HepG2 (cell line): ENCODE data around the gene C1QL4. TPM values are rescaled to one million over a fixed set of nuclear protein-coding genes. Genes with fewer than 3 reads are reported as not detected.

Source experiments
- ATAC-seq: fragments of 200-7000 bp; cut with Tn5 transposase; 3 replicates; pipeline ENCODE4 v1.9.1; 2020; ENCODE audit warnings: mild to moderate bottlenecking, moderate library complexity
- BruUV-seq: library from RNA; stranded (reverse); fragments of 400-500 nt; replicated peaks from 2 replicates; lab custom pipeline; 2021; lab: Mats Ljungman, UMichigan
- CTCF ChIA-PET: fragments of 300-600 bp; formaldehyde crosslinking; extraction: SDS; loops from one replicate; lab custom pipeline; 2021; ENCODE audit warnings: low total read pairs, inconsistent platforms, low intra/inter-chr PET ratio; lab: Yijun Ruan, JAX
- POLR2A ChIA-PET: fragments of 350-600 bp; sonication (Branson Sonifier 250); formaldehyde crosslinking; loops from one replicate; lab custom pipeline; 2020; ENCODE audit warnings: antibody characterized with exemption, inconsistent platforms; lab: Yijun Ruan, JAX
- DNase-seq: peaks from one replicate; pipeline ENCODE4 v3.0.0-alpha.2; 2015; ENCODE audit warnings: low spot score
- FAIRE-seq: peaks from 3 replicates; lab custom pipeline; 2011; peaks lifted over from hg19 to GRCh38; lab: Jason Lieb, UNC
- H2AFZ ChIP-seq: one replicate; pipeline ENCODE4 v1.6.1; 2011; ENCODE audit warnings: low read length, inconsistent platforms
- H3K27ac ChIP-seq: fragments of 300-600 bp; 3 replicates; pipeline ENCODE4 v1.8.0; 2011; ENCODE audit warnings: mixed run types, mild to moderate bottlenecking, mixed read lengths, low read length, inconsistent platforms; ENCODE audit not compliant: insufficient read depth; ENCODE audit errors: extremely low read length
- H3K27me3 ChIP-seq, 2 experiments: fragments of 200-600 bp in 1 of 2; 2 replicates in 1 of 2; 3 replicates in 1 of 2; pipeline versions ENCODE4 v1.6.0 to v1.8.0; 2011; ENCODE audit warnings: low read length in 2 of 2, mild to moderate bottlenecking in 2 of 2, moderate library complexity in 2 of 2, inconsistent platforms in 1 of 2; ENCODE audit not compliant: insufficient read depth in 2 of 2, control insufficient read depth in 1 of 2
- H3K36me3 ChIP-seq, 2 experiments: fragments of 200-600 bp in 1 of 2; replicated peaks in 1 of 2; 2 replicates in 1 of 2; 3 replicates in 1 of 2; pipeline versions ENCODE4 v1.5.1 to v1.8.0; 2011; ENCODE audit warnings: low read length in 2 of 2, inconsistent platforms in 1 of 2; ENCODE audit not compliant: insufficient read depth in 2 of 2, control insufficient read depth in 1 of 2
- H3K4me1 ChIP-seq: 2 replicates; pipeline ENCODE4 v1.5.1; 2012; ENCODE audit warnings: low read length, inconsistent platforms; ENCODE audit not compliant: insufficient read depth
- H3K4me2 ChIP-seq: 2 replicates; pipeline ENCODE4 v1.6.0; 2011; ENCODE audit warnings: low read depth, low read length, inconsistent platforms
- H3K4me3 ChIP-seq, 3 experiments: fragments of 200-600 bp in 1 of 3; sonication (generic), shearing (Covaris generic) in 1 of 3; replicated peaks in 1 of 3; 2 replicates each; pipeline ENCODE4 v1.5.1; 2011 to 2016; ENCODE audit warnings: low read length in 3 of 3, inconsistent platforms in 2 of 3, low read depth in 2 of 3, mild to moderate bottlenecking in 2 of 3, control low read depth in 1 of 3, mixed read lengths in 1 of 3; ENCODE audit not compliant: insufficient read depth in 1 of 3
- H3K79me2 ChIP-seq: one replicate; pipeline ENCODE4 v1.6.1; 2011; ENCODE audit warnings: low read length, inconsistent platforms; ENCODE audit not compliant: insufficient read depth
- H3K9ac ChIP-seq: 2 replicates; pipeline ENCODE4 v1.6.0; 2011; ENCODE audit warnings: mild to moderate bottlenecking, low read depth, low read length, inconsistent platforms; ENCODE audit not compliant: insufficient read depth
- H3K9me3 ChIP-seq: 2 replicates; pipeline ENCODE4 v1.5.1; 2012; ENCODE audit warnings: mild to moderate bottlenecking, low read length
- H4K20me1 ChIP-seq: 2 replicates; pipeline ENCODE4 v1.6.0; 2011; ENCODE audit warnings: inconsistent platforms, mild to moderate bottlenecking, low read length, moderate library complexity; ENCODE audit not compliant: insufficient read depth
- SAFB2 ChIP-seq: sonication (generic); formaldehyde crosslinking; IDR thresholded peaks from 2 replicates; pipeline ENCODE4 v1.5.1; 2020; ENCODE audit warnings: missing genetic modification reagents, low read depth, mild to moderate bottlenecking, borderline replicate concordance
- ZBTB21 ChIP-seq: sonication (generic); formaldehyde crosslinking; IDR thresholded peaks from 2 replicates; pipeline ENCODE4 v1.4.0; 2020; ENCODE audit warnings: missing genetic modification reagents
- WGBS: methylation state at CpG from one replicate; pipeline ENCODE4 v1.1.6; 2017; ENCODE audit warnings: low lambda C conversion rate; 5-methylcytosine and 5-hydroxymethylcytosine counted together
- in situ Hi-C: cut with HindIII; loops from 2 replicates; pipeline ENCODE4 v1.10.0; 2017; ENCODE audit warnings: low pct_unique_long_range_greater_than_20kb; ENCODE audit not compliant: extremely low pct_ligation_motif_present
- intact Hi-C: fragments of 100-400 bp; cut with micrococcal nuclease; formaldehyde crosslinking; loops from one replicate; pipeline ENCODE4 v1.10.0; 2022; ENCODE audit not compliant: unreplicated experiment
- polyA plus RNA-seq, 8 experiments: library from polyadenylated mRNA; depleted of rRNA in 3 of 8; stranded (reverse) in 7 of 8; unstranded in 1 of 8; fragments of >200 nt; fragmentation: Illumina TruSeq in 4 of 8; extraction: Trizol in 4 of 8; gene quantifications; 2 replicates each; pipeline versions ENCODE4 v1.2.1 to v1.2.3, GENCODE V29; 2011 to 2016; ENCODE audit warnings: low read depth in 4 of 8, missing spikeins in 1 of 8, mixed read lengths in 1 of 8; ENCODE audit not compliant: insufficient read depth in 1 of 8
- total RNA-seq, 5 experiments: library from RNA; depleted of rRNA; stranded (reverse); fragments of >200 nt; fragmentation: Illumina TruSeq; extraction: Trizol; gene quantifications; 2 replicates each; pipeline ENCODE4 v1.2.3, GENCODE V29; 2016; ENCODE audit warnings: low read depth in 1 of 5
- TF ChIP-seq, protein P1 (sequence below): sonication (generic); formaldehyde crosslinking; IDR thresholded peaks from 2 replicates; pipeline ENCODE4 v1.8.1; 2023; ENCODE audit warnings: mild to moderate bottlenecking, moderate library complexity, missing genetic modification reagents

The C1QL4 gene
- total and polyA plus RNA-seq, 2 of the 13 experiments (the other 11 are each of a cell fraction or from before 2014, with no cell fraction given), result 0.03 TPM; not detected in 1

DNA sequence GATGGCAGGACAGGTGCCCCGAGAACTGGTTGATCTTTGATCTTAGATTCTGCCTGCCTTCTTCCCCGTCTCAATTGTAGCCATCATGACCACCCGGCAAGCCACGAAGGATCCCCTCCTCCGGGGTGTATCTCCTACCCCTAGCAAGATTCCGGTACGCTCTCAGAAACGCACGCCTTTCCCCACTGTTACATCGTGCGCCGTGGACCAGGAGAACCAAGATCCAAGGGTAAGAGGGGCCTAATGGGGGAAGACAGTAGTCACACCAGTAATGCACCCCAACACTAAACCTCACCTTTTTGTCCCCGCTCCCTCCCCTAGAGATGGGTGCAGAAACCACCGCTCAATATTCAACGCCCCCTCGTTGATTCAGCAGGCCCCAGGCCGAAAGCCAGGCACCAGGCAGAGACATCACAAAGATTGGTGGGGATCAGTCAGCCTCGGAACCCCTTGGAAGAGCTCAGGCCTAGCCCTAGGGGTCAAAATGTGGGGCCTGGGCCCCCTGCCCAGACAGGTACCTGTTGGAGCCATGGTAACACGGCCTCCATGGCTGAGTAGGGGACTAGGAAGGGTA is 13.4 kb downstream of the C1QL4 start:
- CTCF ChIA-PET, result no interaction called here
- Histone ChIP-seq H2AFZ (no peak overlapping the region), H3K9ac (peak overlapping the region; percentile 86), H3K9me3 (no peaks in the 10 kb centered on the region), H3K4me1 (peaks cover 15% of the 10 kb centered on the region), H3K79me2 (peaks cover 8% of the 10 kb centered on the region), H3K36me3 (peaks cover 10 to 23% of the 10 kb centered on the region in 2 experiments), H3K4me3 (peak overlapping the region; percentile 75 to 98 (median 96)), H3K27ac (peak overlapping the region; percentile 75), H4K20me1 (no peaks in the 10 kb centered on the region), H3K4me2 (peak overlapping the region; percentile 95), H3K27me3 (peaks cover 0 to 4% of the 10 kb centered on the region in 2 experiments; a peak in 1 of 5 replicates)
- TF ChIP-seq ZBTB21 (CRISPR knock-in tag), result no peak
- TF ChIP-seq, protein P1, sequence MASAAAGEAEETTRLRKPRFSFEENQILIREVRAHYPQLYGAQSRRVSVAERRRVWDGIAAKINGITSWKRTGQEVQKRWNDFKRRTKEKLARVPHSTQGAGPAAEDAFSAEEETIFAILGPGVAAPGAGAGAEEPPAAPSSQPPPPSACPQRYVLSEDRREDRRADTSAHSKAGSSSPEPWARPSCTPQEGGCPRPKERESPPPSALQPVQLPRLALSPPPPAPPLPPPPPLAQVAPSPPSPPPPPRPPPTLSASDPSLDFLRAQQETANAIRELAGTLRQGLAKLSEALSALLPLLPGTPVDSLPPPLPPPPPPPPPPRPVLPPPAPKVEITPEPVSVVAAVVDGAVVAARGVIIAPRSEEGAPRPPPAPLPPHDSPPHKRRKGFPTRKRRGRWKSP (CRISPR knock-in tag), result peak; percentile 15; the same call in 1 of the 2 replicates
- TF ChIP-seq SAFB2 (CRISPR knock-in tag), result 0 out of 2 replicates have a peak, but pooled peaks have one; percentile 17
- ATAC-seq (no peak; the same call in 1 of the 3 replicates), DNase-seq (no peak), FAIRE-seq (no peak)
- POLR2A ChIA-PET, result interaction anchor here (0.8 to 2.2 kb wide), 12 partner anchors 8 to 418 kb away, joined by 3 to 18 read pairs (median 4); partner anchors contain the start of genes MCRS1, PRPF40B, SPATS2 and TMBIM6
- intact Hi-C loops (loop anchor here (1.0 kb wide), 1 partner anchor 24 kb away; no protein-coding TSS in a partner anchor), in situ Hi-C loops (no loop called here)
- BruUV-seq, result TSS peak; percentile 88
- 5% methylated on average over 15 of the region's 19 CpGs for WGBS
